Muscle of leg (tissue), 11 donors: ENCODE measurements around the gene ADIPOR1. TPM values are rescaled to one million over a fixed set of nuclear protein-coding genes. Genes with fewer than 3 reads are reported as not detected.

Experiments used
- DNase-seq: peaks from one replicate; pipeline ENCODE4 v3.0.0; 2013
- H3K27ac ChIP-seq: one replicate; pipeline ENCODE4 v1.5.1; 2013; ENCODE audit warnings: mild to moderate bottlenecking, low read length, control low read depth
- H3K27me3 ChIP-seq: one replicate; pipeline ENCODE4 v1.6.1; 2013; ENCODE audit warnings: low read length; ENCODE audit not compliant: control insufficient read depth, insufficient read depth
- H3K36me3 ChIP-seq: one replicate; pipeline ENCODE4 v1.6.1; 2013; ENCODE audit warnings: low read length; ENCODE audit not compliant: control insufficient read depth, insufficient read depth
- H3K4me1 ChIP-seq: one replicate; pipeline ENCODE4 v1.6.1; 2013; ENCODE audit warnings: low read length; ENCODE audit not compliant: control insufficient read depth, insufficient read depth
- H3K4me3 ChIP-seq: one replicate; pipeline ENCODE4 v1.5.1; 2013; ENCODE audit warnings: low read length, control low read depth
- H3K9me3 ChIP-seq: replicated peaks from 2 replicates; pipeline ENCODE4 v1.6.1; 2013; ENCODE audit warnings: low read depth, low read length; ENCODE audit not compliant: control insufficient read depth
- WGBS: methylation state at CpG from one replicate; pipeline ENCODE4 v1.1.5; 2013; ENCODE audit warnings: missing lambda C conversion rate; ENCODE audit not compliant: insufficient coverage; 5-methylcytosine and 5-hydroxymethylcytosine counted together
- polyA plus RNA-seq, 8 donors: library from polyadenylated mRNA; unstranded; fragments of 120-200 nt; gene quantifications; one replicate each; pipeline versions ENCODE4 v1.2.1 to v1.2.3, GENCODE V29; 2013; ENCODE audit warnings: inconsistent platforms in 1 of 8, low replicate concordance in 1 of 8; ENCODE audit not compliant: insufficient read length in 8 of 8, insufficient read depth in 1 of 8
- total RNA-seq: library from RNA; stranded (reverse); fragments of 120-200 nt; gene quantifications from one replicate; pipeline ENCODE4 v1.2.4, GENCODE V29; 2013

The ADIPOR1 gene
- total and polyA plus RNA-seq, 9 donors, result 53.1 to 78.2 (median 69.6) TPM

DNA sequence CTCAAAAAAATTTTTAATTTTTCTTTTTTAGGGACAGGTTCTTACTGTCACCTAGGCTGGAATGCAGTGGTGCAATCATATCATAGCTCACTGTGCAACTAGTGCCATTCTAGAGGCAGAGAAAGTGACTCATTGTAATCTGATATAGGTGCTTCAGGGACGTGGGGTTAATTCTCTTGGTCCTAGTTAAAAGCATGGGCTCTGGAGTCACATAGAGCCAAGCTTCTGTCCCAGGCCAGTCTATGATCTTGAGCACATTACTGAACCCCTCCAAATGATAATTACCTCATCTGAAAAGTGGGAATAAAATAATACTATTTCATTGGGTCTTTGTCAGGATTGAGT, 1.1 kb upstream of the ADIPOR1 start:
- Histone ChIP-seq H3K4me3 (no peak overlapping the region), H3K36me3 (peaks cover 33% of the 10 kb centered on the region), H3K9me3 (no peaks in the 10 kb centered on the region), H3K27ac (peak overlapping the region; percentile 76), H3K4me1 (peaks cover 55% of the 10 kb centered on the region), H3K27me3 (no peaks in the 10 kb centered on the region)
- WGBS, result no CpG with 5 or more reads among the region's 1 CpG
- no peak for DNase-seq

DNA sequence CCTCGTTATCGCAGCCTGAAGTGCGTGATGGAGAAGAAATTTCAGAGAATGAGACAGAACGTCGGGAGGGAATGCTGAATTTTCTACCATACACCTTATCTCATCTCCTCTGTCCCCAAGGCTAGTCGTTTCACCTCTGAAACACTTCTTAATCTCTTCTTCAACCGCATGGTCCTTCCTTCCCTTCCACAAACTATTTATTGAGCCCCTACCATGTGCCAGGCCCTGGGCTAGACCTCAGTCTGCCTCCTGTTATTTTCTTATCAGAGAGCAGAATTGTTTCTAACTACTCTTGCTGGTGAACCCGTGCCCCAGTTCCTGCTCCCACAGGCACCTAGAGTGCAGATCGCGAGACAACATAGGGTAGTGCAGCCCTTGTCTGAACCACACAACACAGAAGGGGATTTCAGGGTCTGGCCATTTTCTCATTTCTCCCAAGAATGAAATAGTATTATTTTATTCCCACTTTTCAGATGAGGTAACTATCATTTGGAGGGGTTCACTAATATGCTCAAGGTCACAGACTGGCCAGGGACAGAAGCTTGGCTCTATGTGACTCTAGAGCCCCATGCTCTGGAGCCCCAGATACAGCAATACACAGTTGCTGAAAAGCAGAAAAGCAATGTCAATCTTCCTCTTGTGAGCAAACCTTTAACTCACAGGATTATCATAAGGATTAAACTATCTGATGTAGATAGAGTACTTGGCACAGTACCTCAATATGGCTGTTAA, 598 bp upstream of the ADIPOR1 start:
- Histone ChIP-seq H3K4me1 (peaks cover 55% of the 10 kb centered on the region), H3K36me3 (peaks cover 33% of the 10 kb centered on the region), H3K27ac (peak overlapping the region; percentile 76), H3K27me3 (no peaks in the 10 kb centered on the region), H3K9me3 (no peaks in the 10 kb centered on the region), H3K4me3 (peak overlapping the region; percentile 70)
- no peak for DNase-seq
- 0% methylated on average over 5 of the region's 10 CpGs for WGBS

DNA sequence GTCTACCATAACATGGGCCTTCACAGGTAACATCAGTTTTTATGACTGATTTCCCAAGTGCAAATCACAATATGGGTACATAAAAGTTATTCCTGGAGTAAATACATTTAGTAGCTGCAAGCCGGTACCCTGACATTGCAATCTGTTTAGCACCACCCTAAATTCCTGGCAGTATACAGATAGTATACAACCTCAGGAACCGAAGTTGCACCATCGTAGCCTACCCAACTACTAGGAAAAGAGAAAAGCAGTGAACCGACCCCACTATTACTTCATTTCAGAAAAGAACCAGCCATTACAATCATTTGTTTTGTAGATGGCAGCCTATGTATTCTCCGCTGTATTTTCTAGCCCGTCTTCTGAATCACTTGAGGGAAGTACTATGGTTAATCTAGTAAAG, 1.1 kb downstream of the ADIPOR1 start:
- Histone ChIP-seq H3K27me3 (no peaks in the 10 kb centered on the region), H3K4me3 (peak overlapping the region; percentile 94), H3K4me1 (peaks cover 44% of the 10 kb centered on the region), H3K36me3 (peaks cover 21% of the 10 kb centered on the region), H3K27ac (no peak overlapping the region), H3K9me3 (no peaks in the 10 kb centered on the region)
- no peak for DNase-seq
- no CpG with 5 or more reads among the region's 6 CpGs for WGBS

GRCh38 chr1:202954057-202954745, 3.9 kb downstream of the ADIPOR1 start:
- no peak overlapping the region for H3K4me3 ChIP-seq
- peaks cover 18% of the 10 kb centered on the region for H3K4me1 ChIP-seq
- DNase-seq, result no peak
- no peak overlapping the region for H3K27ac ChIP-seq
- no peaks in the 10 kb centered on the region for H3K27me3 ChIP-seq
- WGBS, result 72% methylated on average over 2 of the region's 6 CpGs
- no peaks in the 10 kb centered on the region for H3K9me3 ChIP-seq
- H3K36me3 ChIP-seq, result peaks cover 25% of the 10 kb centered on the region

GRCh38 chr1:202953392-202953791, 4.7 kb downstream of the ADIPOR1 start:
- H3K27me3 ChIP-seq, result no peaks in the 10 kb centered on the region
- peaks cover 10% of the 10 kb centered on the region for H3K4me1 ChIP-seq
- H3K4me3 ChIP-seq, result no peak overlapping the region
- H3K27ac ChIP-seq, result no peak overlapping the region
- no peaks in the 10 kb centered on the region for H3K9me3 ChIP-seq
- DNase-seq, result no peak
- H3K36me3 ChIP-seq, result peaks cover 29% of the 10 kb centered on the region

DNA sequence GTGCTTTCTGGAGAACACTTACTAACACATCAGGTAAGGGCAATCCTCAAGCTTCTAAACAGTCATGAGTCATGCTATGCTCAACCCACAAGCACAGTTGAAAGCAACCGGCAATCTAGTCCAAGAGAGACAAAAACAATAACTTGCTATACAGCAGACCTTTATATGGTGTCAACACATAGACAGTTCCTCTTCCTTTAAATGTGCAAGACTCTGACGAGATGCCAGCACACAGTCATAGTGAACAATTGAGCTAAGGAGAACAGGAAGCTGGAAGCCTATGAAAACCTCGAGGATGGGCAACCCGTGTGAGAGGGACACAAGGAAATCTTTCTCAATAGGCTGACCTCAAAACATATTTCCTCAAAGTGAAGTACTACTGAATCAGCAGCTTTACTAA, 5.3 kb downstream of the ADIPOR1 start:
- H3K27ac ChIP-seq, result peak overlapping the region; percentile 75
- peaks cover 9% of the 10 kb centered on the region for H3K4me1 ChIP-seq
- no CpG with 5 or more reads among the region's 4 CpGs for WGBS
- peaks cover 34% of the 10 kb centered on the region for H3K36me3 ChIP-seq
- peak; percentile 88 for DNase-seq
- no peaks in the 10 kb centered on the region for H3K9me3 ChIP-seq
- no peak overlapping the region for H3K4me3 ChIP-seq
- no peaks in the 10 kb centered on the region for H3K27me3 ChIP-seq

DNA sequence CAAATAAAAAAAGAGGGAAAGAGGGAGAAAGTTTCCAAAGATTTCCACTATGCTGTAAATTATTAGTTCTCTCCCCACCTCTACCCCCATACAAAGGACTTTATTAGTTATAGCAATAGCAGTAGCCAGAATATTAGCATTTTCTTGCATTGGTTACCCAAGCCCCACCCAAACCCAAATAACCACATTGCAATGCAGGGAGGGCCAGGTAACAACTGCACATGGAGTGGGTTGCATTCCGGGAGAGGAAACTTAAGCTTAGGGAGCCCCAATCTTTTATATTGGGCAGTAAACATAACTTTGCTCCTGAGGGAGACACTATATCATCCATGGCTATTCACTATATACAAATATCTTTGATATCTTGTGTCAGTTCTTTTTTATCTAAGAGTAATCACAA, 6.0 kb downstream of the ADIPOR1 start:
- Histone ChIP-seq H3K27ac (peak overlapping the region; percentile 75), H3K4me1 (peaks cover 5% of the 10 kb centered on the region), H3K36me3 (peaks cover 34% of the 10 kb centered on the region), H3K4me3 (no peak overlapping the region), H3K9me3 (no peaks in the 10 kb centered on the region), H3K27me3 (no peaks in the 10 kb centered on the region)
- WGBS, result no CpG with 5 or more reads among the region's 1 CpG
- no peak for DNase-seq

DNA sequence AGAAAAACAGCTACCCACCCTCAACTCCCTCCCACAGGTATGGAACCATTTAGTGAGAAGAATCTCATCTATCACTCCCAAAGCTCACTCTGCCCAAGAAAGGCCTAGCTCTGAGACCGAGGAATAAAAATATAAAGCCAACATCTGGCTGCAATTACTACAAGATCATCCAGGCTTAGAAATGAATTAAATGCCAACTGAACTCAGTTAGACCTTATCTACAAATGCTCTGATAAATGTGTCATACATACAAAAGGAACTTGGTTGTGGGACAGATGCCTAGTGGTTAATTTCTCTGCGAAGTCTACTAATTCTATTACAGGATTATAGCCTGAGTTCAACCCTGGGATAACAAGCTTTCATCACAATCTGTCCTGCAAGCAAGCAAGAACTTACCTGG, 6.7 kb downstream of the ADIPOR1 start:
- 90% methylated on average over 2 of the region's 2 CpGs for WGBS
- no peaks in the 10 kb centered on the region for H3K27me3 ChIP-seq
- H3K9me3 ChIP-seq, result no peaks in the 10 kb centered on the region
- H3K27ac ChIP-seq, result no peak overlapping the region
- H3K36me3 ChIP-seq, result peaks cover 36% of the 10 kb centered on the region
- peaks cover 2% of the 10 kb centered on the region for H3K4me1 ChIP-seq
- H3K4me3 ChIP-seq, result no peak overlapping the region
- DNase-seq, result no peak

GRCh38 chr1:202945483-202945882, 12.6 kb downstream of the ADIPOR1 start:
- no peaks in the 10 kb centered on the region for H3K27me3 ChIP-seq
- no peak for DNase-seq
- no peaks in the 10 kb centered on the region for H3K9me3 ChIP-seq
- H3K4me1 ChIP-seq, result no peaks in the 10 kb centered on the region
- H3K36me3 ChIP-seq, result peaks cover 63% of the 10 kb centered on the region
- no peak overlapping the region for H3K4me3 ChIP-seq
- no peak overlapping the region for H3K27ac ChIP-seq
- WGBS, result no CpG with 5 or more reads among the region's 2 CpGs

GRCh38 chr1:202944438-202944921, 13.6 kb downstream of the ADIPOR1 start:
- H3K27me3 ChIP-seq, result no peaks in the 10 kb centered on the region
- no peak overlapping the region for H3K4me3 ChIP-seq
- no peak overlapping the region for H3K27ac ChIP-seq
- peaks cover 57% of the 10 kb centered on the region for H3K36me3 ChIP-seq
- H3K9me3 ChIP-seq, result no peaks in the 10 kb centered on the region
- DNase-seq, result no peak
- H3K4me1 ChIP-seq, result no peaks in the 10 kb centered on the region
- WGBS, result no CpG with 5 or more reads among the region's 5 CpGs
